DND-41 (cell line): Measurements from ENCODE around the gene ARHGAP6.

Source experiments
- CTCF ChIP-seq: IDR thresholded peaks from 2 replicates; pipeline ENCODE4 v1.5.1; 2012; ENCODE audit warnings: borderline replicate concordance, low read length, moderate library complexity, mild to moderate bottlenecking; ENCODE audit not compliant: poor library complexity, severe bottlenecking; ENCODE audit errors: extremely low read depth
- EZH2 ChIP-seq: IDR thresholded peaks from 3 replicates; pipeline ENCODE4 v1.6.1; 2012; ENCODE audit warnings: borderline replicate concordance, low read depth, mild to moderate bottlenecking, moderate library complexity, low read length, inconsistent platforms; ENCODE audit not compliant: severe bottlenecking

- TF ChIP-seq CTCF (no peak), EZH2 (no peak)
These were observed 269.9 kb downstream of the ARHGAP6 start for GRCh38 chrX:11395859-11396258.
